PFSK-1 (cell line): ENCODE data around the gene CLEC2L.

ENCODE experiments used
- FOXP2 ChIP-seq: optimal IDR thresholded peaks from 2 replicates; pipeline ENCODE3; 2011; ENCODE audit warnings: borderline replicate concordance, control low read depth, inconsistent platforms; ENCODE audit not compliant: insufficient read depth; ENCODE audit errors: extremely low read length, extremely low read depth
- POLR2AphosphoS5 ChIP-seq: IDR thresholded peaks from 2 replicates; pipeline ENCODE4 v1.6.1; 2012; ENCODE audit warnings: low read depth, mild to moderate bottlenecking, control low read depth, low read length, moderate library complexity
- SIN3A ChIP-seq: IDR thresholded peaks from 2 replicates; pipeline ENCODE4 v1.6.1; 2012; ENCODE audit warnings: mild to moderate bottlenecking, low read length, moderate library complexity, borderline replicate concordance; ENCODE audit not compliant: insufficient read depth
- TAF1 ChIP-seq: IDR thresholded peaks from 2 replicates; pipeline ENCODE4 v1.6.1; 2012; ENCODE audit warnings: low read length, control low read depth, borderline replicate concordance; ENCODE audit not compliant: insufficient read depth
- TF ChIP-seq, protein P1 (sequence below), 2 experiments: IDR thresholded peaks; 2 replicates each; pipeline versions ENCODE4 v1.6.1 to v1.8.0; 2011 to 2012; ENCODE audit warnings: low read depth in 2 of 2, low read length in 2 of 2, control low read depth in 1 of 2, inconsistent platforms in 1 of 2, mild to moderate bottlenecking in 1 of 2, moderate library complexity in 1 of 2; ENCODE audit not compliant: insufficient read depth in 1 of 2

The CLEC2L gene

DNA sequence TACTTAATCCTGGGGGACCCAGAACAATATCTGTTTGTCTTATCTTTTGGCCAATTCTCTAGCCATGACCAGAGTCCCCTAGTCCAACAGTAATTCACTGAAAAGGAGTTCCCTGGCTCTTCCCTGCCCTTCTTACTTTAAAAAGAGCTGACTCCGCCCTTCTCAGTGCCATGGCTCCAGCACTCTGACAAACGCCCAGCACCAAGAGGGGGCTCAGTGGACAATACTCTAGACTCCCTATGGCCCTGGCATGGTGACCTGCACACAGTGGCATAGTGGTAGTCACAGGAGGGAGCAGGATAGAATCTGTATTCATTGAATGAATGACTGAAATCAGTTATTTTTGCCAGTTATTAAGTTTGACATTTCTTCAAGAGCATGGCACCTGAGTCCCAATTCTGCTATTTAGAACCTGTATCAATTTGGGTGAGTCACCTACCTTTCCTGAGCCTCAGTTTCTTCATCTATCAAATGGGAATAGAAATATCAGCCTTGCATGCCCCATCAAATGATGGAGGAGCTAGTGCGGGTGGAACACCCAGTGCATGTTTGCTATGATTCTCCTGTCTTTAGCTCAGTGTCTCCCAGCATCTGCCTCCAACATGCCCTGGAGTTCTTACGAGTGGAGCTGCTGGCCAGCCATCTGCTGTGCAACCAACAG is 69.4 kb downstream of the CLEC2L start:
- no peak for TF ChIP-seq TAF1
- no peak for TF ChIP-seq SIN3A
- no peak for TF ChIP-seq POLR2AphosphoS5
- TF ChIP-seq, protein P1, sequence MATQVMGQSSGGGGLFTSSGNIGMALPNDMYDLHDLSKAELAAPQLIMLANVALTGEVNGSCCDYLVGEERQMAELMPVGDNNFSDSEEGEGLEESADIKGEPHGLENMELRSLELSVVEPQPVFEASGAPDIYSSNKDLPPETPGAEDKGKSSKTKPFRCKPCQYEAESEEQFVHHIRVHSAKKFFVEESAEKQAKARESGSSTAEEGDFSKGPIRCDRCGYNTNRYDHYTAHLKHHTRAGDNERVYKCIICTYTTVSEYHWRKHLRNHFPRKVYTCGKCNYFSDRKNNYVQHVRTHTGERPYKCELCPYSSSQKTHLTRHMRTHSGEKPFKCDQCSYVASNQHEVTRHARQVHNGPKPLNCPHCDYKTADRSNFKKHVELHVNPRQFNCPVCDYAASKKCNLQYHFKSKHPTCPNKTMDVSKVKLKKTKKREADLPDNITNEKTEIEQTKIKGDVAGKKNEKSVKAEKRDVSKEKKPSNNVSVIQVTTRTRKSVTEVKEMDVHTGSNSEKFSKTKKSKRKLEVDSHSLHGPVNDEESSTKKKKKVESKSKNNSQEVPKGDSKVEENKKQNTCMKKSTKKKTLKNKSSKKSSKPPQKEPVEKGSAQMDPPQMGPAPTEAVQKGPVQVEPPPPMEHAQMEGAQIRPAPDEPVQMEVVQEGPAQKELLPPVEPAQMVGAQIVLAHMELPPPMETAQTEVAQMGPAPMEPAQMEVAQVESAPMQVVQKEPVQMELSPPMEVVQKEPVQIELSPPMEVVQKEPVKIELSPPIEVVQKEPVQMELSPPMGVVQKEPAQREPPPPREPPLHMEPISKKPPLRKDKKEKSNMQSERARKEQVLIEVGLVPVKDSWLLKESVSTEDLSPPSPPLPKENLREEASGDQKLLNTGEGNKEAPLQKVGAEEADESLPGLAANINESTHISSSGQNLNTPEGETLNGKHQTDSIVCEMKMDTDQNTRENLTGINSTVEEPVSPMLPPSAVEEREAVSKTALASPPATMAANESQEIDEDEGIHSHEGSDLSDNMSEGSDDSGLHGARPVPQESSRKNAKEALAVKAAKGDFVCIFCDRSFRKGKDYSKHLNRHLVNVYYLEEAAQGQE (IDR thresholded peaks at IDR 0.05; ENCODE audit: insufficient read depth in 1 of 2, low read depth in 2 of 2, low read length in 2 of 2): no peak
- no peak for TF ChIP-seq FOXP2

DNA sequence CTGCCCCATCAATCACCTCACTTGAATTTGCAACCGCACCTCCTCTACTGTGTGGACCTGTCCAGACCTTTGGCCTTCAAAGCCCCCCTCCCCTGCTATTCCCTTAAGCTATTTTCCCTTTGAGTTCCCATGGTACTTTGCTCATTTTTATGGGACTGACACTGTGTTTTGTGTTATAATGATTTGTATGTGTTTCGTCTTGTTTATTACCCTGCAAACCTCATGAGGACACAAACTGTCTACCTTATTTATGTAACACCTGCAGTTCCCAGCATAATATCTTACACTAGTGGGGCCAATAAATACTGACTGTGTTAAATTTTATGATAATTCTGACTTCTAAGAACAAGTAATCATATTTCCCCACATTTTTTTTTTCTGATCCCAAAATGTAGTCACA is 70.6 kb downstream of the CLEC2L start:
- TF ChIP-seq, protein P1 (IDR thresholded peaks at IDR 0.05; ENCODE audit: insufficient read depth in 1 of 2, low read depth in 2 of 2, low read length in 2 of 2): no peak
- no peak for TF ChIP-seq POLR2AphosphoS5
- no peak for TF ChIP-seq FOXP2
- TF ChIP-seq SIN3A: no peak
- TF ChIP-seq TAF1: no peak
